ENCODE measurements around the gene HRH1.
"Not testable (repeated sequence)": the region's sequence is repeated elsewhere in the genome, so short reads cannot be mapped to it uniquely, and the experiment has no call there.

The HRH1 gene

GRCh38 chr3:11206953-11207352 lies 52.7 kb downstream of the HRH1 start:
- no peak for DNase-seq

- DNase-seq: peak in 1 of 2 experiments; percentile 30
These were observed 57.4 kb downstream of the HRH1 start for GRCh38 chr3:11211531-11212298.

- DNase-seq: peak in 1 of 2 experiments; percentile 70
These were observed 58.0 kb downstream of the HRH1 start for GRCh38 chr3:11212299-11212608.

GRCh38 chr3:11212784-11213183 lies 58.5 kb downstream of the HRH1 start:
- DNase-seq: peak in 1 of 2 experiments; percentile 61

GRCh38 chr3:11213810-11214450 lies 59.6 kb downstream of the HRH1 start:
- no peak for DNase-seq

- DNase-seq: no peak
These were observed 60.2 kb downstream of the HRH1 start for GRCh38 chr3:11214451-11214978.

GRCh38 chr3:11217370-11217769 lies 63.1 kb downstream of the HRH1 start:
- DNase-seq: not testable (repeated sequence)

GRCh38 chr3:11220230-11220629 lies 65.9 kb downstream of the HRH1 start:
- no peak for DNase-seq

GRCh38 chr3:11221818-11222415 lies 67.6 kb downstream of the HRH1 start:
- peak in 1 of 2 experiments; percentile 25 for DNase-seq

- no peak for DNase-seq
These were observed 69.7 kb downstream of the HRH1 start for GRCh38 chr3:11224010-11224409.

- no peak for DNase-seq
These were observed 70.6 kb downstream of the HRH1 start for GRCh38 chr3:11224870-11225229.

- DNase-seq: no peak
These were observed 71.7 kb downstream of the HRH1 start for GRCh38 chr3:11226042-11226370.

GRCh38 chr3:11228041-11228440 lies 73.7 kb downstream of the HRH1 start:
- no peak for DNase-seq

GRCh38 chr3:11230125-11230524 lies 75.8 kb downstream of the HRH1 start:
- DNase-seq: no peak

GRCh38 chr3:11230832-11231231 lies 76.5 kb downstream of the HRH1 start:
- DNase-seq: no peak

- DNase-seq: no peak
These were observed 81.1 kb downstream of the HRH1 start for GRCh38 chr3:11235385-11235784.

- DNase-seq: peak in 1 of 2 experiments; percentile 63
These were observed 82.5 kb downstream of the HRH1 start for GRCh38 chr3:11236588-11237461.

GRCh38 chr3:11238060-11238459 lies 83.8 kb downstream of the HRH1 start:
- peak; percentile 65 to 95 for DNase-seq

- DNase-seq: peak; percentile 80 to 92
These were observed 84.6 kb downstream of the HRH1 start for GRCh38 chr3:11238880-11239279.

- no peak for DNase-seq
These were observed 85.5 kb downstream of the HRH1 start for GRCh38 chr3:11239796-11240195.

- no peak for DNase-seq
These were observed 86.2 kb downstream of the HRH1 start for GRCh38 chr3:11240496-11240895.

- DNase-seq: peak in 1 of 2 experiments; percentile 63
These were observed 89.9 kb downstream of the HRH1 start for GRCh38 chr3:11244121-11244677.

- DNase-seq: no peak
These were observed 91.0 kb downstream of the HRH1 start for GRCh38 chr3:11245276-11245675.
